HEK293 (cell line): Measurements from ENCODE around the gene CFH.
"Not testable (repeated sequence)": the region's sequence is repeated elsewhere in the genome, so short reads cannot be mapped to it uniquely, and the experiment has no call there.

Experiments
- CTCF ChIA-PET: fragments of 350-600 bp; formaldehyde crosslinking; extraction: SDS; loops from one replicate; lab custom pipeline; 2021; ENCODE audit warnings: antibody characterized with exemption; lab: Yijun Ruan, JAX
- POLR2A ChIA-PET: fragments of 300-600 bp; formaldehyde crosslinking; extraction: SDS; loops from one replicate; lab custom pipeline; 2020; ENCODE audit warnings: antibody characterized with exemption, inconsistent platforms; lab: Yijun Ruan, JAX
- H3K27ac ChIP-seq: fragments of 200-500 bp; sonication (Bioruptor generic); 2 replicates; pipeline ENCODE4 v1.5.1; 2014; ENCODE audit warnings: low read depth, low read length, control low read depth, inconsistent platforms; ENCODE audit errors: extremely low read depth
- H3K36me3 ChIP-seq, 2 experiments: fragments of 200-500 bp in 1 of 2; sonication (Bioruptor generic) in 1 of 2; 1 replicate in 1 of 2; 2 replicates in 1 of 2; pipeline ENCODE4 v1.5.1; 2014 to 2017; ENCODE audit warnings: inconsistent platforms in 2 of 2, low read length in 2 of 2; ENCODE audit not compliant: control insufficient read depth in 2 of 2, insufficient read depth in 1 of 2
- H3K4me1 ChIP-seq: fragments of 200-500 bp; sonication (Bioruptor generic); 2 replicates; pipeline ENCODE4 v1.5.1; 2014; ENCODE audit warnings: mild to moderate bottlenecking, low read length, inconsistent platforms; ENCODE audit not compliant: control insufficient read depth, insufficient read depth
- H3K4me3 ChIP-seq: 2 replicates; pipeline ENCODE4 v1.5.1; 2011; ENCODE audit warnings: low read depth, mild to moderate bottlenecking, control low read depth, low read length, moderate library complexity
- H3K9me3 ChIP-seq: fragments of 200-500 bp; sonication (Bioruptor generic); 2 replicates; pipeline ENCODE4 v1.5.1; 2014; ENCODE audit warnings: low read depth, low read length, inconsistent platforms; ENCODE audit not compliant: control insufficient read depth, insufficient read depth
- GFI1B ChIP-seq: fragments of 450-650 bp; formaldehyde crosslinking; IDR thresholded peaks from 2 replicates; pipeline ENCODE4 v1.5.1; 2016; ENCODE audit warnings: missing biosample characterization, missing genetic modification characterization
- GLIS1 ChIP-seq: fragments of 450-650 bp; formaldehyde crosslinking; IDR thresholded peaks from 2 replicates; pipeline ENCODE4 v1.5.1; 2016; ENCODE audit warnings: missing biosample characterization, missing genetic modification characterization
- ZBTB49 ChIP-seq: fragments of 450-650 bp; formaldehyde crosslinking; IDR thresholded peaks from 2 replicates; pipeline ENCODE4 v1.5.1; 2016; ENCODE audit warnings: missing biosample characterization, missing genetic modification characterization, low read depth
- ZBTB7A ChIP-seq: fragments of 450-650 bp; formaldehyde crosslinking; IDR thresholded peaks from 2 replicates; pipeline ENCODE4 v1.5.1; 2016; ENCODE audit warnings: low read depth, missing biosample characterization, missing genetic modification characterization
- ZNF211 ChIP-seq: fragments of 450-650 bp; formaldehyde crosslinking; IDR thresholded peaks from 2 replicates; pipeline ENCODE4 v1.5.1; 2016; ENCODE audit warnings: low read depth, missing biosample characterization, missing genetic modification characterization
- ZNF48 ChIP-seq: fragments of 450-650 bp; formaldehyde crosslinking; IDR thresholded peaks from 2 replicates; pipeline ENCODE4 v1.5.1; 2016; ENCODE audit warnings: missing biosample characterization, missing genetic modification characterization
- ZNF518A ChIP-seq: fragments of 450-650 bp; formaldehyde crosslinking; conservative IDR thresholded peaks from 2 replicates; pipeline ENCODE4 v1.5.1; 2016; ENCODE audit warnings: low read depth, missing biosample characterization, missing genetic modification characterization
- ZNF580 ChIP-seq: fragments of 450-650 bp; formaldehyde crosslinking; IDR thresholded peaks from 2 replicates; pipeline ENCODE4 v1.5.1; 2016; ENCODE audit warnings: missing biosample characterization, missing genetic modification characterization
- ZNF585B ChIP-seq: fragments of 450-650 bp; formaldehyde crosslinking; IDR thresholded peaks from 2 replicates; pipeline ENCODE4 v1.5.1; 2016; ENCODE audit warnings: missing biosample characterization, missing genetic modification characterization
- ZNF623 ChIP-seq: fragments of 450-650 bp; formaldehyde crosslinking; IDR thresholded peaks from 2 replicates; pipeline ENCODE4 v1.5.1; 2016; ENCODE audit warnings: missing biosample characterization, missing genetic modification characterization
- ZNF654 ChIP-seq: fragments of 450-650 bp; formaldehyde crosslinking; IDR thresholded peaks from 2 replicates; pipeline ENCODE4 v1.5.1; 2016; ENCODE audit warnings: low read depth, missing biosample characterization, missing genetic modification characterization
- ZNF658 ChIP-seq: fragments of 450-650 bp; formaldehyde crosslinking; IDR thresholded peaks from 2 replicates; pipeline ENCODE4; 2016; ENCODE audit warnings: missing biosample characterization, missing genetic modification characterization
- ZNF660 ChIP-seq: fragments of 450-650 bp; IDR thresholded peaks from 2 replicates; pipeline ENCODE4 v1.5.1; 2018; ENCODE audit warnings: missing biosample characterization, mild to moderate bottlenecking, missing genetic modification characterization
- ZNF664 ChIP-seq: fragments of 450-650 bp; formaldehyde crosslinking; IDR thresholded peaks from 2 replicates; pipeline ENCODE4 v1.5.1; 2016; ENCODE audit warnings: missing biosample characterization, missing genetic modification characterization
- ZNF677 ChIP-seq: fragments of 450-650 bp; IDR thresholded peaks from 2 replicates; pipeline ENCODE4 v1.5.0; 2018; ENCODE audit warnings: missing biosample characterization, mild to moderate bottlenecking, missing genetic modification characterization, moderate library complexity
- ZNF76 ChIP-seq: fragments of 450-650 bp; formaldehyde crosslinking; IDR thresholded peaks from 2 replicates; pipeline ENCODE4; 2016; ENCODE audit warnings: low read depth, missing biosample characterization, missing genetic modification characterization, borderline replicate concordance
- ZNF843 ChIP-seq: fragments of 450-650 bp; formaldehyde crosslinking; IDR thresholded peaks from 2 replicates; pipeline ENCODE4 v1.5.1; 2016; ENCODE audit warnings: missing biosample characterization, missing genetic modification characterization
- ZXDB ChIP-seq: fragments of 450-650 bp; formaldehyde crosslinking; IDR thresholded peaks from 2 replicates; pipeline ENCODE4 v1.5.1; 2016; ENCODE audit warnings: missing biosample characterization, missing genetic modification characterization

The CFH gene

GRCh38 chr1:196743244-196743643 is 91.4 kb downstream of the CFH start:
- H3K4me1 ChIP-seq, H3K27ac ChIP-seq, H3K36me3 ChIP-seq, POLR2A ChIA-PET: not testable (repeated sequence)
- TF ChIP-seq ZNF654 (peak; percentile 59), ZNF660 (tag by site-specific recombination) (peak; percentile 58; the same call in 1 of the 2 replicates)
- TF ChIP-seq, all 188 proteins: peak for 2; not testable (repeated sequence) for 186
- H3K4me3 ChIP-seq, CTCF ChIA-PET, H3K9me3 ChIP-seq: not testable (repeated sequence)

GRCh38 chr1:196765019-196765740 is 113.3 kb downstream of the CFH start:
- POLR2A ChIA-PET, CTCF ChIA-PET, H3K4me1 ChIP-seq, H3K9me3 ChIP-seq, H3K27ac ChIP-seq, H3K36me3 ChIP-seq, H3K4me3 ChIP-seq: not testable (repeated sequence)

GRCh38 chr1:196769823-196770222 is 118.0 kb downstream of the CFH start:
- H3K27ac ChIP-seq, H3K4me3 ChIP-seq, H3K9me3 ChIP-seq, POLR2A ChIA-PET, H3K36me3 ChIP-seq, H3K4me1 ChIP-seq: not testable (repeated sequence)
- CTCF ChIA-PET: interaction anchor here (0.7 kb wide), 1 partner anchor 130 kb away, joined by 4 read pairs; no protein-coding TSS in a partner anchor

GRCh38 chr1:196773713-196774112 is 121.9 kb downstream of the CFH start:
- Histone ChIP-seq H3K27ac (no peak overlapping the region), H3K4me3 (no peak overlapping the region), H3K4me1 (no peaks in the 10 kb centered on the region), H3K9me3 (no peaks in the 10 kb centered on the region), H3K36me3 (no peaks in the 10 kb centered on the region)
- no peak for TF ChIP-seq ZNF664 (tag by site-specific recombination)
- no peak for TF ChIP-seq ZNF48 (tag by site-specific recombination)
- TF ChIP-seq ZNF580 (tag by site-specific recombination): no peak
- TF ChIP-seq ZBTB49 (tag by site-specific recombination): no peak
- TF ChIP-seq GLIS1 (tag by site-specific recombination): no peak
- TF ChIP-seq ZNF843 (tag by site-specific recombination): no peak
- TF ChIP-seq GFI1B (tag by site-specific recombination): no peak
- no peak for TF ChIP-seq ZNF518A (tag by site-specific recombination)
- no peak for TF ChIP-seq ZNF76 (tag by site-specific recombination)
- no peak for TF ChIP-seq ZNF623 (tag by site-specific recombination)
- no peak for TF ChIP-seq ZNF658 (tag by site-specific recombination)
- no peak for TF ChIP-seq ZNF211 (tag by site-specific recombination)
- no peak for TF ChIP-seq ZBTB7A (tag by site-specific recombination)
- no peak for TF ChIP-seq ZNF585B
- TF ChIP-seq ZNF677 (tag by site-specific recombination): no peak
- TF ChIP-seq ZXDB (tag by site-specific recombination): no peak
- POLR2A ChIA-PET: no interaction called here
- CTCF ChIA-PET: no interaction called here
